A549 (cell line): ENCODE results near the gene ZKSCAN1. TPM values are rescaled to one million over a fixed set of nuclear protein-coding genes. Genes with fewer than 3 reads are reported as not detected.
A peak's percentile ranks its signal among the peaks of the same experiment; 100 is the strongest.

Experiments used
- ATAC-seq, 2 experiments: fragments of 200-7000 bp in 1 of 2; fragments of >200 bp in 1 of 2; cut with Nextera tagmentation in 1 of 2; cut with Tn5 transposase in 1 of 2; 3 replicates each; pipeline versions ENCODE4 v1.8.0 to v1.9.1; 2018 to 2020; ENCODE audit warnings: mild to moderate bottlenecking in 1 of 2, moderate library complexity in 1 of 2
- CTCF ChIA-PET: fragments of 300-600 bp; sonication (Branson Sonifier 250); formaldehyde crosslinking; extraction: SDS; loops from one replicate; lab custom pipeline; 2021; ENCODE audit warnings: antibody characterized with exemption, inconsistent platforms; lab: Yijun Ruan, JAX
- POLR2A ChIA-PET: fragments of 350-600 bp; formaldehyde crosslinking; extraction: SDS; loops from one replicate; lab custom pipeline; 2021; ENCODE audit warnings: antibody characterized with exemption, inconsistent platforms; lab: Yijun Ruan, JAX
- DNase-seq, 2 experiments: peaks; one replicate each; pipeline versions ENCODE4 v3.0.0 to v3.0.0-alpha.2; 2011 to 2016; ENCODE audit warnings: low read depth in 1 of 2, low spot score in 1 of 2
- FAIRE-seq: peaks from 2 replicates; lab custom pipeline; 2011; peaks lifted over from hg19 to GRCh38; lab: Jason Lieb, UNC
- H3K27ac ChIP-seq, 2 experiments: fragments of >200 bp; sonication (Bioruptor Twin); formaldehyde crosslinking; 3 replicates each; pipeline ENCODE4 v1.5.1; 2016 to 2017
- H3K4me1 ChIP-seq: fragments of >200 bp; sonication (Bioruptor Twin); formaldehyde crosslinking; 3 replicates; pipeline ENCODE4 v1.6.1; 2016
- H3K4me2 ChIP-seq: fragments of >200 bp; sonication (Bioruptor Twin); formaldehyde crosslinking; 3 replicates; pipeline ENCODE4 v1.6.1; 2016
- H3K4me3 ChIP-seq: fragments of >200 bp; sonication (Bioruptor Twin); formaldehyde crosslinking; 3 replicates; pipeline ENCODE4 v1.5.1; 2016
- H3K9me3 ChIP-seq: fragments of >200 bp; sonication (Bioruptor Twin); formaldehyde crosslinking; 3 replicates; pipeline ENCODE4 v1.6.1; 2016
- ATOH8 ChIP-seq: fragments of 250-450 bp; sonication (Bioruptor Pico); IDR thresholded peaks from 2 replicates; pipeline ENCODE4 v1.5.0; 2020; ENCODE audit warnings: low read depth, mild to moderate bottlenecking, moderate library complexity
- BCL3 ChIP-seq: fragments of >200 bp; sonication (Bioruptor Twin); formaldehyde crosslinking; IDR thresholded peaks from 3 replicates; pipeline ENCODE4 v1.6.1; 2016
- CBX2 ChIP-seq: fragments of 200-600 bp; sonication (generic); IDR thresholded peaks from 2 replicates; pipeline ENCODE4 v1.6.1; 2016; ENCODE audit warnings: low read depth, mild to moderate bottlenecking, borderline replicate concordance
- CHD2 ChIP-seq: fragments of 150-350 bp; IDR thresholded peaks from 2 replicates; pipeline ENCODE4 v1.6.1; 2014; ENCODE audit warnings: low read length; ENCODE audit not compliant: partially characterized antibody
- CTCF ChIP-seq: fragments of >200 bp; sonication (Bioruptor Twin); formaldehyde crosslinking; IDR thresholded peaks from 3 replicates; pipeline ENCODE4 v1.5.1; 2016
- E2F6 ChIP-seq: IDR thresholded peaks from 2 replicates; pipeline ENCODE4 v1.6.1; 2012; ENCODE audit warnings: low read depth, borderline replicate concordance
- EHF ChIP-seq: fragments of 250-450 bp; sonication (Bioruptor Pico); IDR thresholded peaks from 2 replicates; pipeline ENCODE4 v1.5.0; 2020; ENCODE audit warnings: mild to moderate bottlenecking
- EHMT2 ChIP-seq: fragments of 200-600 bp; sonication (generic); IDR thresholded peaks from 2 replicates; pipeline ENCODE4 v1.6.1; 2016; ENCODE audit warnings: antibody characterized with exemption, low read depth, mild to moderate bottlenecking, moderate library complexity
- FOSL2 ChIP-seq, 2 experiments: fragments of 450-650 bp in 1 of 2; fragments of >200 bp in 1 of 2; sonication (Bioruptor Twin) in 1 of 2; formaldehyde crosslinking; IDR thresholded peaks; 2 replicates each; pipeline versions ENCODE4 v1.5.0 to v1.6.1; 2016 to 2020; ENCODE audit warnings: mild to moderate bottlenecking in 1 of 2, moderate library complexity in 1 of 2
- FOXS1 ChIP-seq: fragments of 250-450 bp; sonication (Bioruptor Pico); IDR thresholded peaks from 2 replicates; pipeline ENCODE4 v1.5.0; 2020; ENCODE audit warnings: mild to moderate bottlenecking, moderate library complexity
- HEYL ChIP-seq: fragments of 250-450 bp; sonication (Bioruptor Pico); IDR thresholded peaks from 2 replicates; pipeline ENCODE4 v1.8.0; 2021; ENCODE audit warnings: mild to moderate bottlenecking, moderate library complexity
- HOXA7 ChIP-seq: fragments of 250-450 bp; sonication (Bioruptor Pico); IDR thresholded peaks from 2 replicates; pipeline ENCODE4 v1.5.0; 2020; ENCODE audit warnings: mild to moderate bottlenecking, moderate library complexity
- HOXB5 ChIP-seq: fragments of 250-450 bp; sonication (Bioruptor Pico); IDR thresholded peaks from 2 replicates; pipeline ENCODE4 v1.5.0; 2020; ENCODE audit warnings: mild to moderate bottlenecking, moderate library complexity
- KDM5A ChIP-seq: fragments of 200-600 bp; sonication (generic); IDR thresholded peaks from 2 replicates; pipeline ENCODE4 v1.6.1; 2016; ENCODE audit warnings: antibody characterized with exemption, mild to moderate bottlenecking
- MAFK ChIP-seq: fragments of 450-650 bp; IDR thresholded peaks from 2 replicates; pipeline ENCODE4 v1.6.1; 2014; ENCODE audit not compliant: partially characterized antibody
- NPAS2 ChIP-seq: fragments of 250-450 bp; sonication (Bioruptor Pico); IDR thresholded peaks from 2 replicates; pipeline ENCODE4 v1.8.0; 2022; ENCODE audit warnings: mild to moderate bottlenecking, moderate library complexity, borderline replicate concordance
- PHF8 ChIP-seq: fragments of 200-600 bp; sonication (generic); IDR thresholded peaks from 2 replicates; pipeline ENCODE4 v1.6.1; 2016; ENCODE audit warnings: low read depth, mild to moderate bottlenecking, antibody characterized with exemption, moderate library complexity, borderline replicate concordance
- POLR2A ChIP-seq: IDR thresholded peaks from 2 replicates; pipeline ENCODE4 v1.6.1; 2012; ENCODE audit warnings: mild to moderate bottlenecking, low read length
- RAD21 ChIP-seq, 2 experiments: fragments of >200 bp in 1 of 2; sonication (Bioruptor Twin) in 1 of 2; formaldehyde crosslinking in 1 of 2; IDR thresholded peaks in 1 of 2; conservative IDR thresholded peaks in 1 of 2; 2 replicates in 1 of 2; 3 replicates in 1 of 2; pipeline ENCODE4 v1.6.1; 2012 to 2018; ENCODE audit warnings: inconsistent platforms in 1 of 2
- RNF2 ChIP-seq: fragments of 200-600 bp; sonication (generic); IDR thresholded peaks from 2 replicates; pipeline ENCODE4 v1.6.1; 2016; ENCODE audit warnings: low read depth, mild to moderate bottlenecking, antibody characterized with exemption, moderate library complexity, borderline replicate concordance
- TP53 ChIP-seq: fragments of 250-450 bp; sonication (Bioruptor Pico); IDR thresholded peaks from 2 replicates; pipeline ENCODE4 v1.5.0; 2021; ENCODE audit warnings: mild to moderate bottlenecking, moderate library complexity
- ZSCAN20 ChIP-seq: fragments of 250-450 bp; sonication (Bioruptor Pico); IDR thresholded peaks from 2 replicates; pipeline ENCODE4 v1.8.0; 2022; ENCODE audit warnings: mild to moderate bottlenecking, moderate library complexity
- WGBS: methylation state at CpG from one replicate; pipeline ENCODE4 v1.1.6; 2017; ENCODE audit errors: missing lambda C conversion rate; 5-methylcytosine and 5-hydroxymethylcytosine counted together
- polyA plus RNA-seq, 4 experiments: library from polyadenylated mRNA; depleted of rRNA in 3 of 4; stranded (reverse); fragments of >200 nt; fragmentation: RNase III in 1 of 4; extraction: RNeasy Plus Mini Kit Qiagen cat#74134 plus additional on column Dnase treatment in 1 of 4; gene quantifications; 2 replicates in 3 of 4; 3 replicates in 1 of 4; pipeline ENCODE4 v1.2.3, GENCODE V29; 2011 to 2017
- TF ChIP-seq, protein P1 (sequence below): fragments of 250-450 bp; sonication (Bioruptor Pico); IDR thresholded peaks from 2 replicates; pipeline ENCODE4 v1.5.0; 2021; ENCODE audit warnings: mild to moderate bottlenecking, moderate library complexity, borderline replicate concordance

ZKSCAN1 gene
- polyA plus RNA-seq, 2 of the 4 experiments (the other 2 are of a cell fraction) = 11.4 to 23.9 TPM

GRCh38 chr7:100085515-100085914 is 70.1 kb downstream of the ZKSCAN1 start:
- TF ChIP-seq ZSCAN20 (CRISPR knock-in tag) (no peak), RAD21 (conservative IDR thresholded peaks at IDR 0.05 in 1 of 2, IDR thresholded peaks at IDR 0.05 in 1 of 2) (no peak), MAFK (no peak), HOXA7 (CRISPR knock-in tag) (no peak), POLR2A (no peak), E2F6 (no peak), CTCF (no peak), TP53 (CRISPR knock-in tag) (no peak), FOXS1 (CRISPR knock-in tag) (no peak), CBX2 (no peak), EHMT2 (no peak), HOXB5 (CRISPR knock-in tag) (no peak), RNF2 (no peak), HEYL (CRISPR knock-in tag) (no peak), PHF8 (no peak), ATOH8 (CRISPR knock-in tag) (no peak), NPAS2 (CRISPR knock-in tag) (no peak)
- TF ChIP-seq, protein P1, sequence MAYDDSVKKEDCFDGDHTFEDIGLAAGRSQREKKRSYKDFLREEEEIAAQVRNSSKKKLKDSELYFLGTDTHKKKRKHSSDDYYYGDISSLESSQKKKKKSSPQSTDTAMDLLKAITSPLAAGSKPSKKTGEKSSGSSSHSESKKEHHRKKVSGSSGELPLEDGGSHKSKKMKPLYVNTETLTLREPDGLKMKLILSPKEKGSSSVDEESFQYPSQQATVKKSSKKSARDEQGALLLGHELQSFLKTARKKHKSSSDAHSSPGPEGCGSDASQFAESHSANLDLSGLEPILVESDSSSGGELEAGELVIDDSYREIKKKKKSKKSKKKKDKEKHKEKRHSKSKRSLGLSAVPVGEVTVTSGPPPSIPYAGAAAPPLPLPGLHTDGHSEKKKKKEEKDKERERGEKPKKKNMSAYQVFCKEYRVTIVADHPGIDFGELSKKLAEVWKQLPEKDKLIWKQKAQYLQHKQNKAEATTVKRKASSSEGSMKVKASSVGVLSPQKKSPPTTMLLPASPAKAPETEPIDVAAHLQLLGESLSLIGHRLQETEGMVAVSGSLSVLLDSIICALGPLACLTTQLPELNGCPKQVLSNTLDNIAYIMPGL (CRISPR knock-in tag) = no peak
- TF ChIP-seq, all 56 proteins: peak for 0
- FAIRE-seq (no peak), DNase-seq (no peak), ATAC-seq (no peak)
- H3K9me3 ChIP-seq = no peaks in the 10 kb centered on the region
- no peak overlapping the region for H3K4me2 ChIP-seq
- ChIA-PET POLR2A (interaction anchor here (0.7 to 0.9 kb wide), 2 partner anchors 16 to 90 kb away, joined by 3 read pairs; partner anchors contain the start of gene AP4M1), CTCF (interaction anchor here (1.3 to 2.2 kb wide), 2 partner anchors 36 to 92 kb away, joined by 4 to 6 read pairs; partner anchors contain the start of gene ZSCAN21)
- no peak overlapping the region for H3K4me3 ChIP-seq
- H3K27ac ChIP-seq = no peak overlapping the region
- WGBS = 51% methylated on average over 3 of the region's 3 CpGs
- peaks cover 14% of the 10 kb centered on the region for H3K4me1 ChIP-seq

GRCh38 chr7:100087055-100087750 is 71.8 kb downstream of the ZKSCAN1 start:
- Histone ChIP-seq H3K4me2 (no peak overlapping the region), H3K27ac (0 out of 6 replicates have a peak overlapping the region, but pooled peaks of 1 of the 2 experiments have one; percentile 23)
- peak in 1 of 2 experiments; percentile 3; a peak in 1 of 6 replicates for ATAC-seq
- no peak for TF ChIP-seq BCL3
- TF ChIP-seq CHD2 = no peak
- TF ChIP-seq KDM5A = no peak
- TF ChIP-seq FOXS1 (CRISPR knock-in tag) = no peak
- no peak for TF ChIP-seq MAFK
- TF ChIP-seq FOSL2 (IDR thresholded peaks at IDR 0.05) = no peak
- peak; percentile 34; the same call in 1 of the 2 replicates for TF ChIP-seq FOSL2 (CRISPR knock-in tag; IDR thresholded peaks at IDR 0.05)
- TF ChIP-seq EHF = no peak
- TF ChIP-seq EHMT2 = no peak
- TF ChIP-seq, all 56 proteins: peak for 1
- peak in 1 of 2 experiments; percentile 56 for DNase-seq
- FAIRE-seq = no peak
- peaks cover 14% of the 10 kb centered on the region for H3K4me1 ChIP-seq
- POLR2A ChIA-PET = interaction anchor here (0.6 to 4.8 kb wide), 2 partner anchors 14 to 93 kb away, joined by 3 to 46 read pairs; partner anchors contain the start of genes AP4M1 and MCM7
- H3K9me3 ChIP-seq = no peaks in the 10 kb centered on the region
- WGBS = 70% methylated on average over 10 of the region's 10 CpGs
- H3K4me3 ChIP-seq = no peak overlapping the region
- CTCF ChIA-PET = interaction anchor here (0.6 to 1.9 kb wide), 2 partner anchors 15 to 78 kb away, joined by 3 to 4 read pairs; partner anchors contain the start of gene AP4M1
